ES-I3 (cell line): Measurements from ENCODE around the gene GLYR1.

Source experiments
- H3K36me3 ChIP-seq: 2 replicates; pipeline ENCODE4 v1.6.1; 2013; ENCODE audit warnings: mild to moderate bottlenecking, low read length, control low read depth, moderate library complexity; ENCODE audit not compliant: insufficient read depth
- H3K4me1 ChIP-seq: 2 replicates; pipeline ENCODE4 v1.6.1; 2013; ENCODE audit warnings: mild to moderate bottlenecking, control low read depth, low read length; ENCODE audit not compliant: insufficient read depth
- H3K9ac ChIP-seq: 2 replicates; pipeline ENCODE4 v1.6.1; 2013; ENCODE audit warnings: low read depth, mild to moderate bottlenecking, low read length, moderate library complexity
- H3K9me3 ChIP-seq: 2 replicates; pipeline ENCODE4 v1.6.1; 2013; ENCODE audit warnings: mild to moderate bottlenecking, low read length, moderate library complexity; ENCODE audit not compliant: control insufficient read depth, insufficient read depth

GLYR1 gene

GRCh38 chr16:4768549-4769305, 78.4 kb downstream of the GLYR1 start:
- peak overlapping the region; percentile 88 for H3K9ac ChIP-seq
- H3K36me3 ChIP-seq: no peaks in the 10 kb centered on the region

GRCh38 chr16:4767872-4768548, 79.1 kb downstream of the GLYR1 start:
- peak overlapping the region; percentile 88 for H3K9ac ChIP-seq
- no peaks in the 10 kb centered on the region for H3K36me3 ChIP-seq
- no peaks in the 10 kb centered on the region for H3K4me1 ChIP-seq
- no peaks in the 10 kb centered on the region for H3K9me3 ChIP-seq

More at GRCh38 chr16:4768549-4769305, 78.4 kb downstream of the GLYR1 start:
- Histone ChIP-seq H3K9me3 (no peaks in the 10 kb centered on the region), H3K4me1 (no peaks in the 10 kb centered on the region)

- H3K36me3 ChIP-seq: no peaks in the 10 kb centered on the region
- no peaks in the 10 kb centered on the region for H3K4me1 ChIP-seq
- no peaks in the 10 kb centered on the region for H3K9me3 ChIP-seq
- H3K9ac ChIP-seq: peak within 1 kb of the TSS; percentile 98
Measured at GRCh38 chr16:4766875-4767628, 80.0 kb downstream of the GLYR1 start, which contains the start of gene ZNF500. Gene ZNF500, minus strand, starts transcription at chr16:4767162. Its CDS starts 1,184 bp downstream, at chr16:4765978.

- Histone ChIP-seq H3K9ac (peak overlapping the region; percentile 98; the same call in 1 of the 2 replicates), H3K4me1 (no peaks in the 10 kb centered on the region), H3K9me3 (no peaks in the 10 kb centered on the region)
Measured at GRCh38 chr16:4765511-4766474, 81.3 kb downstream of the GLYR1 start.

GRCh38 chr16:4763791-4764190, 83.3 kb downstream of the GLYR1 start:
- Histone ChIP-seq H3K4me1 (no peaks in the 10 kb centered on the region), H3K36me3 (no peaks in the 10 kb centered on the region; the same call in 1 of the 2 replicates), H3K9ac (no peak overlapping the region), H3K9me3 (no peaks in the 10 kb centered on the region)

More at GRCh38 chr16:4765511-4766474, 81.3 kb downstream of the GLYR1 start:
- no peaks in the 10 kb centered on the region for H3K36me3 ChIP-seq

GRCh38 chr16:4762205-4762604, 84.9 kb downstream of the GLYR1 start:
- no peaks in the 10 kb centered on the region for H3K4me1 ChIP-seq
- peaks cover 9% of the 10 kb centered on the region; the same call in 1 of the 2 replicates for H3K36me3 ChIP-seq
- no peak overlapping the region for H3K9ac ChIP-seq
- H3K9me3 ChIP-seq: no peaks in the 10 kb centered on the region

- no peaks in the 10 kb centered on the region for H3K4me1 ChIP-seq
- peaks cover 14% of the 10 kb centered on the region for H3K36me3 ChIP-seq
- no peak overlapping the region for H3K9ac ChIP-seq
- peaks cover 5% of the 10 kb centered on the region for H3K9me3 ChIP-seq
Measured at GRCh38 chr16:4760221-4760910, 86.7 kb downstream of the GLYR1 start.

- peaks cover 5% of the 10 kb centered on the region for H3K9me3 ChIP-seq
- peaks cover 21% of the 10 kb centered on the region for H3K36me3 ChIP-seq
- no peak overlapping the region for H3K9ac ChIP-seq
- H3K4me1 ChIP-seq: no peaks in the 10 kb centered on the region
Measured at GRCh38 chr16:4755687-4756086, 91.4 kb downstream of the GLYR1 start.

- H3K4me1 ChIP-seq: no peaks in the 10 kb centered on the region
- peaks cover 5% of the 10 kb centered on the region for H3K9me3 ChIP-seq
- H3K9ac ChIP-seq: no peak overlapping the region
- H3K36me3 ChIP-seq: peaks cover 21% of the 10 kb centered on the region
Measured at GRCh38 chr16:4754865-4755264, 92.2 kb downstream of the GLYR1 start.

GRCh38 chr16:4753227-4753626, 93.9 kb downstream of the GLYR1 start:
- Histone ChIP-seq H3K9ac (no peak overlapping the region), H3K9me3 (peaks cover 5% of the 10 kb centered on the region), H3K36me3 (peaks cover 15% of the 10 kb centered on the region), H3K4me1 (no peaks in the 10 kb centered on the region)
